WTC11 (cell line): ENCODE measurements around the gene CYP2R1.

Source experiments
- CTCF ChIP-seq: fragments of 200-600 bp; IDR thresholded peaks from 2 replicates; pipeline ENCODE4 v1.8.0; 2022; ENCODE audit warnings: antibody characterized with exemption
- GABPB1 ChIP-seq: sonication (generic); formaldehyde crosslinking; IDR thresholded peaks from 2 replicates; pipeline ENCODE4 v1.8.1; 2023; ENCODE audit warnings: mild to moderate bottlenecking, missing genetic modification reagents
- TCF7 ChIP-seq: sonication (generic); formaldehyde crosslinking; IDR thresholded peaks from 2 replicates; pipeline ENCODE4 v1.8.0; 2022; ENCODE audit warnings: mild to moderate bottlenecking, low read depth, missing genetic modification reagents, moderate library complexity

GRCh38 chr11:14875163-14875562, 16.9 kb downstream of the CYP2R1 start:
- no peak for TF ChIP-seq CTCF
- TF ChIP-seq GABPB1 (CRISPR knock-in tag) = no peak
- no peak for TF ChIP-seq TCF7 (CRISPR knock-in tag)
